Esophagus squamous epithelium (tissue), 4 donors: ENCODE results near the gene ZDHHC14.

Source experiments
- POLR2A ChIP-seq, 4 donors: fragments of 450-650 bp; IDR thresholded peaks; one replicate each; pipeline ENCODE4 v1.6.1; 2017; ENCODE audit warnings: antibody characterized with exemption in 4 of 4, mild to moderate bottlenecking in 4 of 4, moderate library complexity in 3 of 4
- TF ChIP-seq, protein P1 (sequence below), 6 experiments: fragments of 450-650 bp in 4 of 6; fragments of 200-600 bp in 2 of 6; sonication (generic) in 2 of 6; IDR thresholded peaks; one replicate each; pipeline ENCODE4 v1.5.1; 2016 to 2019; ENCODE audit warnings: antibody characterized with exemption in 6 of 6, mild to moderate bottlenecking in 4 of 6, moderate library complexity in 4 of 6

DNA sequence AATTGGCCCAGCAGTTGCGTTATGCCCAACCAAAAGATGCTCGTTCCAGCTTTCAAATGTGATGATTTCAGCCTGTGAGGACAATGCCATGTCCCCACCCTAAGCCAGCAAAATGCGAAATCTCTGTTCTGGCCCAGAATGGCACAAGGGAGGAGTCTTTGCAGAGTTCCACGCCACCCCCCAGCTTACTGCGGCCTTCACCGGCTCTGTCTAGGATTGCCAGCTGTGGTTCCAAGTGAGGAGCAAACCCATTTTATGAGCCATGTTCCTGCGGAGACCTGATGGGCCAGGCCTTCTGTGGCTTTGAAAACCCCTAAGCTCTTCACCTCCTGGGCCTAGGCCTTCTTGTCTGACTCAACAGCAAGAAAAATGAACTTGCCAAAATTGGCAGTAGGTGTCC is 295.3 kb downstream of the ZDHHC14 start:
- no peak for TF ChIP-seq POLR2A (IDR thresholded peaks at IDR 0.05)
- TF ChIP-seq, protein P1, sequence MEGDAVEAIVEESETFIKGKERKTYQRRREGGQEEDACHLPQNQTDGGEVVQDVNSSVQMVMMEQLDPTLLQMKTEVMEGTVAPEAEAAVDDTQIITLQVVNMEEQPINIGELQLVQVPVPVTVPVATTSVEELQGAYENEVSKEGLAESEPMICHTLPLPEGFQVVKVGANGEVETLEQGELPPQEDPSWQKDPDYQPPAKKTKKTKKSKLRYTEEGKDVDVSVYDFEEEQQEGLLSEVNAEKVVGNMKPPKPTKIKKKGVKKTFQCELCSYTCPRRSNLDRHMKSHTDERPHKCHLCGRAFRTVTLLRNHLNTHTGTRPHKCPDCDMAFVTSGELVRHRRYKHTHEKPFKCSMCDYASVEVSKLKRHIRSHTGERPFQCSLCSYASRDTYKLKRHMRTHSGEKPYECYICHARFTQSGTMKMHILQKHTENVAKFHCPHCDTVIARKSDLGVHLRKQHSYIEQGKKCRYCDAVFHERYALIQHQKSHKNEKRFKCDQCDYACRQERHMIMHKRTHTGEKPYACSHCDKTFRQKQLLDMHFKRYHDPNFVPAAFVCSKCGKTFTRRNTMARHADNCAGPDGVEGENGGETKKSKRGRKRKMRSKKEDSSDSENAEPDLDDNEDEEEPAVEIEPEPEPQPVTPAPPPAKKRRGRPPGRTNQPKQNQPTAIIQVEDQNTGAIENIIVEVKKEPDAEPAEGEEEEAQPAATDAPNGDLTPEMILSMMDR (IDR thresholded peaks at IDR 0.05): no peak
